NCI-H2029 treated with DMSO at 0.1 percent for 48 hours (cell line): ENCODE measurements around the gene SELENOH.

Experiments
- DNase-seq: peaks from one replicate; lab custom pipeline; 2025; lab: John Stamatoyannopoulos, UW

SELENOH gene

GRCh38 chr11:57781529-57781943 lies 40.2 kb downstream of the SELENOH start:
- DNase-seq = no peak

- DNase-seq = no peak
Observed at GRCh38 chr11:57785072-57785471, 43.8 kb downstream of the SELENOH start.

GRCh38 chr11:57786436-57786835 lies 45.1 kb downstream of the SELENOH start:
- DNase-seq = no peak

GRCh38 chr11:57787006-57787604 lies 45.8 kb downstream of the SELENOH start:
- no peak for DNase-seq

GRCh38 chr11:57787920-57788702 lies 46.8 kb downstream of the SELENOH start:
- no peak for DNase-seq

- DNase-seq = no peak
Observed at GRCh38 chr11:57788703-57789088, 47.4 kb downstream of the SELENOH start.

GRCh38 chr11:57791321-57792059 lies 50.2 kb downstream of the SELENOH start:
- DNase-seq = no peak

- no peak for DNase-seq
Observed at GRCh38 chr11:57792060-57792541, 50.8 kb downstream of the SELENOH start.

GRCh38 chr11:57792870-57793269 lies 51.6 kb downstream of the SELENOH start:
- DNase-seq = no peak
